ENCODE results near the gene FLYWCH2.
A peak's percentile ranks its signal among the peaks of the same experiment; 100 is the strongest.

The FLYWCH2 gene

GRCh38 chr16:2923481-2923880 is 40.5 kb downstream of the FLYWCH2 start:
- Histone ChIP-seq H2BK5ac (ENCODE audit: low read depth, low read length, poor library complexity) (no peak overlapping the region), H2AK5ac (ENCODE audit: low read length) (no peak overlapping the region), H3K27ac (ENCODE audit: low read depth, low read length) (no peak overlapping the region), H2BK12ac (ENCODE audit: low read length) (no peak overlapping the region), H3K9ac (ENCODE audit: low read length) (no peak overlapping the region), H3K4me3 (ENCODE audit: low read depth, low read length) (no peak overlapping the region), H3K9me3 (ENCODE audit: insufficient read depth, low read depth, low read length) (peaks cover 2% of the 10 kb centered on the region), H3K79me1 (ENCODE audit: low read length) (no peaks in the 10 kb centered on the region), H3K4ac (ENCODE audit: low read depth, low read length) (no peak overlapping the region), H3K18ac (ENCODE audit: low read length) (no peak overlapping the region), H4K12ac (ENCODE audit: low read depth, low read length) (no peak overlapping the region), H3K79me2 (ENCODE audit: control insufficient read depth, insufficient read depth, low read length, poor library complexity) (no peaks in the 10 kb centered on the region), H4K8ac (ENCODE audit: low read depth, low read length) (no peak overlapping the region), H2BK120ac (ENCODE audit: insufficient read depth, low read length, poor library complexity) (no peak overlapping the region), H3K4me2 (ENCODE audit: low read length) (no peak overlapping the region), H4K91ac (ENCODE audit: low read depth, low read length) (no peak overlapping the region), H3K27me3 (ENCODE audit: insufficient read depth, low read length) (no peaks in the 10 kb centered on the region), H3K4me1 (ENCODE audit: control insufficient read depth in 1 of 2, insufficient read depth in 2 of 2, low read length in 2 of 2) (peaks cover 4 to 8% of the 10 kb centered on the region in 2 experiments), H2AFZ (ENCODE audit: insufficient read depth, low read length, poor library complexity) (no peak overlapping the region), H3K14ac (ENCODE audit: low read length) (no peak overlapping the region), H3K23ac (ENCODE audit: low read length) (no peak overlapping the region), H3K36me3 (ENCODE audit: control insufficient read depth in 1 of 2, insufficient read depth in 2 of 2, low read length in 2 of 2) (peaks cover 0 to 2% of the 10 kb centered on the region in 2 experiments)
- no peak for DNase-seq
- no CpG with 5 or more reads among the region's 14 CpGs for WGBS (ENCODE audit: extremely low coverage, insufficient coverage, insufficient read length)

- Histone ChIP-seq H3K4me1 (ENCODE audit: control insufficient read depth in 1 of 2, insufficient read depth in 2 of 2, low read length in 2 of 2) (peaks cover 4 to 8% of the 10 kb centered on the region in 2 experiments), H3K36me3 (ENCODE audit: control insufficient read depth in 1 of 2, insufficient read depth in 2 of 2, low read length in 2 of 2) (peaks cover 6 to 7% of the 10 kb centered on the region in 2 experiments), H3K79me1 (ENCODE audit: low read length) (no peaks in the 10 kb centered on the region), H2BK12ac (ENCODE audit: low read length) (no peak overlapping the region), H4K8ac (ENCODE audit: low read depth, low read length) (peak overlapping the region; percentile 35), H3K4me2 (ENCODE audit: low read length) (peak overlapping the region; percentile 37), H3K27me3 (ENCODE audit: insufficient read depth, low read length) (no peaks in the 10 kb centered on the region), H3K18ac (ENCODE audit: low read length) (no peak overlapping the region), H2AK5ac (ENCODE audit: low read length) (no peak overlapping the region), H2BK120ac (ENCODE audit: insufficient read depth, low read length, poor library complexity) (no peak overlapping the region), H4K12ac (ENCODE audit: low read depth, low read length) (peak overlapping the region; percentile 51), H3K9me3 (ENCODE audit: insufficient read depth, low read depth, low read length) (peaks cover 2% of the 10 kb centered on the region), H3K27ac (ENCODE audit: low read depth, low read length) (no peak overlapping the region), H2BK5ac (ENCODE audit: low read depth, low read length, poor library complexity) (no peak overlapping the region), H3K14ac (ENCODE audit: low read length) (peak overlapping the region; percentile 22), H3K79me2 (ENCODE audit: control insufficient read depth, insufficient read depth, low read length, poor library complexity) (no peaks in the 10 kb centered on the region), H2AFZ (ENCODE audit: insufficient read depth, low read length, poor library complexity) (no peak overlapping the region), H3K4ac (ENCODE audit: low read depth, low read length) (no peak overlapping the region), H3K23ac (ENCODE audit: low read length) (no peak overlapping the region), H3K9ac (ENCODE audit: low read length) (no peak overlapping the region), H3K4me3 (ENCODE audit: low read depth, low read length) (no peak overlapping the region), H4K91ac (ENCODE audit: low read depth, low read length) (no peak overlapping the region)
- DNase-seq, result no peak
- WGBS (ENCODE audit: extremely low coverage, insufficient coverage, insufficient read length), result no CpG with 5 or more reads among the region's 42 CpGs
These were observed 42.1 kb downstream of the FLYWCH2 start for GRCh38 chr16:2924901-2925755.

GRCh38 chr16:2925951-2926649 is 43.1 kb downstream of the FLYWCH2 start:
- DNase-seq, result peak; percentile 35 to 79
- H3K36me3 ChIP-seq (ENCODE audit: control insufficient read depth in 1 of 2, insufficient read depth in 2 of 2, low read length in 2 of 2), result peaks cover 13% of the 10 kb centered on the region in 2 experiments

GRCh38 chr16:2926650-2926999 is 43.6 kb downstream of the FLYWCH2 start:
- no CpG with 5 or more reads among the region's 5 CpGs for WGBS (ENCODE audit: extremely low coverage, insufficient coverage, insufficient read length)
- Histone ChIP-seq H3K27me3 (ENCODE audit: insufficient read depth, low read length) (no peaks in the 10 kb centered on the region), H3K4me3 (ENCODE audit: low read depth, low read length) (no peak overlapping the region), H4K12ac (ENCODE audit: low read depth, low read length) (no peak overlapping the region), H3K36me3 (ENCODE audit: control insufficient read depth in 1 of 2, insufficient read depth in 2 of 2, low read length in 2 of 2) (peaks cover 13% of the 10 kb centered on the region in 2 experiments), H3K4me1 (ENCODE audit: control insufficient read depth in 1 of 2, insufficient read depth in 2 of 2, low read length in 2 of 2) (peaks cover 4 to 8% of the 10 kb centered on the region in 2 experiments), H3K23ac (ENCODE audit: low read length) (no peak overlapping the region), H3K18ac (ENCODE audit: low read length) (no peak overlapping the region), H3K14ac (ENCODE audit: low read length) (no peak overlapping the region), H2AK5ac (ENCODE audit: low read length) (no peak overlapping the region), H4K8ac (ENCODE audit: low read depth, low read length) (no peak overlapping the region), H2BK5ac (ENCODE audit: low read depth, low read length, poor library complexity) (no peak overlapping the region), H4K91ac (ENCODE audit: low read depth, low read length) (no peak overlapping the region), H2AFZ (ENCODE audit: insufficient read depth, low read length, poor library complexity) (no peak overlapping the region), H3K27ac (ENCODE audit: low read depth, low read length) (no peak overlapping the region), H3K9me3 (ENCODE audit: insufficient read depth, low read depth, low read length) (peaks cover 2% of the 10 kb centered on the region), H3K9ac (ENCODE audit: low read length) (no peak overlapping the region), H3K4ac (ENCODE audit: low read depth, low read length) (no peak overlapping the region), H3K4me2 (ENCODE audit: low read length) (peak overlapping the region; percentile 53), H2BK12ac (ENCODE audit: low read length) (no peak overlapping the region), H3K79me1 (ENCODE audit: low read length) (no peaks in the 10 kb centered on the region), H2BK120ac (ENCODE audit: insufficient read depth, low read length, poor library complexity) (no peak overlapping the region), H3K79me2 (ENCODE audit: control insufficient read depth, insufficient read depth, low read length, poor library complexity) (no peaks in the 10 kb centered on the region)
- no peak for DNase-seq

More at GRCh38 chr16:2925951-2926649, 43.1 kb downstream of the FLYWCH2 start:
- Histone ChIP-seq H3K4me3 (ENCODE audit: low read depth, low read length) (no peak overlapping the region), H2BK120ac (ENCODE audit: insufficient read depth, low read length, poor library complexity) (no peak overlapping the region), H3K27ac (ENCODE audit: low read depth, low read length) (no peak overlapping the region), H3K9me3 (ENCODE audit: insufficient read depth, low read depth, low read length) (peaks cover 2% of the 10 kb centered on the region), H3K27me3 (ENCODE audit: insufficient read depth, low read length) (no peaks in the 10 kb centered on the region), H3K4me2 (ENCODE audit: low read length) (peak overlapping the region; percentile 37), H2AK5ac (ENCODE audit: low read length) (no peak overlapping the region), H3K4me1 (ENCODE audit: control insufficient read depth in 1 of 2, insufficient read depth in 2 of 2, low read length in 2 of 2) (peaks cover 4 to 8% of the 10 kb centered on the region in 2 experiments), H4K91ac (ENCODE audit: low read depth, low read length) (no peak overlapping the region), H2AFZ (ENCODE audit: insufficient read depth, low read length, poor library complexity) (no peak overlapping the region), H3K9ac (ENCODE audit: low read length) (peak overlapping the region; percentile 31), H2BK5ac (ENCODE audit: low read depth, low read length, poor library complexity) (no peak overlapping the region), H3K14ac (ENCODE audit: low read length) (no peak overlapping the region), H3K79me2 (ENCODE audit: control insufficient read depth, insufficient read depth, low read length, poor library complexity) (no peaks in the 10 kb centered on the region), H2BK12ac (ENCODE audit: low read length) (no peak overlapping the region), H4K12ac (ENCODE audit: low read depth, low read length) (peak overlapping the region; percentile 51), H3K4ac (ENCODE audit: low read depth, low read length) (no peak overlapping the region), H4K8ac (ENCODE audit: low read depth, low read length) (peak overlapping the region; percentile 35), H3K23ac (ENCODE audit: low read length) (no peak overlapping the region), H3K18ac (ENCODE audit: low read length) (no peak overlapping the region), H3K79me1 (ENCODE audit: low read length) (no peaks in the 10 kb centered on the region)
- WGBS (ENCODE audit: extremely low coverage, insufficient coverage, insufficient read length), result no CpG with 5 or more reads among the region's 9 CpGs
